ENCODE measurements around the gene IMMP2L. TPM values are rescaled to one million over a fixed set of nuclear protein-coding genes. Genes with fewer than 3 reads are reported as not detected.
"Not testable (repeated sequence)": the region's sequence is repeated elsewhere in the genome, so short reads cannot be mapped to it uniquely, and the experiment has no call there.

The IMMP2L gene
- total RNA-seq, 1 donor from 2014 or later = 11.1 TPM

DNA sequence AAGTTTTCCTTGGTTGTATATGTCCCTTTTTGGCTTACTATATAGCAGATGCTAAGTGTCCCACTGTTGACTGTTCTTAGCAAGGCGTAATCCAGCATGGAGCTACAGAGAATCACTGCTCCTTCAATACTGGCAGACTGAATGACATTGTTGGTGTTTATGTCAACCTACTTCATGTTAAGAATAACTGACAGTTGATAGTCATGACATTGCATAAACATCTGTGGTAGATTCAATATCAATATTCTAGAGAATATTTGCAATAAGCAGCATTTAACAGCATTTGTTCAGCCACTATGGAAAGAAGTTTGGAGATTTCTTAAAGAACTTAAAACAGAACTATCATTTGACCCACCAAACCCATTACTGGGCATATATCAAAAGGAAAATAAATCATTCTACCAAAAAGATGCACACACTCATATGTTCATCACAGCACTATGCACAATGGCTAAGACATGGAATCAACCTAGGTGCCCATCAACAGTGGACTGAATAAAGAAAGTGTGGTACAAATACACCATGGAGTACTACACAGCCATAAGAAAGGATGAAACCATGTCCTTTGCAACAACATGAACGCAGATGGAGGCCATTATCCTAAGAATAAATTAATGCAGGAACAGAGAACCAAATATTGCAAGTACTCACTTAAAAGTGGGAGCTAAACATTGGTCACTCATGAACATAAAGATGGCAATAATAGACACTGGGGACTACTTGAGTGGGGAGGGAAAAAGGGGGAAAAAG, 88.7 kb downstream of the IMMP2L start:
- no peak for DNase-seq (ENCODE audit: extremely low read depth, low read depth, low spot score)

DNA sequence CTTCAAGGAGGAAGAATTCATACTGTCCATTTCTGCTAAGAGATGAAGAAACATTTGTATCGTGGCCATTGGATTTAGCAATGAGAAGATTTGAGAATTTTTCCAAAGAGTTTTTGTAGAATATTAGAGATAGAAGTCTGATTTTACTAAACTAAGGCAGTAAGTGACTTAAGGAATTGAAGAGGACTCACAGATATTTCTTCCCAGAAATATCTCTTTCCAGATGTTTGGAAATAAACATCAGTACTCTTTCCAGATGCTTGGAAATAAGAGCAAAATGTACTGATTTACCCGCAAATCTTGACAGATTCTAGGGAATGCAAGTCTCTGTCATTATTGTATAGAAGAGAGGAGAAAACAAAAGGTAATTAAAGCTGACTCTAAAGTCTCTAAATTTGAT, 91.3 kb downstream of the IMMP2L start:
- DNase-seq (ENCODE audit: extremely low read depth, low read depth, low spot score) = no peak

DNA sequence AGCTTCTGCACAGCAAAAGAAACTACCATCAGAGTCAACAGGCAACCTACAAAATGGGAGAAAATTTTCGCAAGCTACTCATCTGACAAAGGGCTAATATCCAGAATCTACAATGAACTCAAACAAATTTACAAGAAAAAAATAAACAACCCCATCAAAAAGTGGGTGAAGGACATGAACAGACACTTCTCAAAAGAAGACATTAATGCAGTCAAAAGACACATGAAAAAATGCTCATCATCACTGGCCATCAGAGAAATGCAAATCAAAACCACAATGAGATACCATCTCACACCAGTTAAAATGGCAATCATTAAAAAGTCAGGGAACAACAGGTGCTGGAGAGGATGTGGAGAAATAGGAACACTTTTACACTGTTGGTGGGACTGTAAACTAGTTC, 92.4 kb downstream of the IMMP2L start:
- DNase-seq (ENCODE audit: extremely low read depth, low read depth, low spot score) = not testable (repeated sequence)

DNA sequence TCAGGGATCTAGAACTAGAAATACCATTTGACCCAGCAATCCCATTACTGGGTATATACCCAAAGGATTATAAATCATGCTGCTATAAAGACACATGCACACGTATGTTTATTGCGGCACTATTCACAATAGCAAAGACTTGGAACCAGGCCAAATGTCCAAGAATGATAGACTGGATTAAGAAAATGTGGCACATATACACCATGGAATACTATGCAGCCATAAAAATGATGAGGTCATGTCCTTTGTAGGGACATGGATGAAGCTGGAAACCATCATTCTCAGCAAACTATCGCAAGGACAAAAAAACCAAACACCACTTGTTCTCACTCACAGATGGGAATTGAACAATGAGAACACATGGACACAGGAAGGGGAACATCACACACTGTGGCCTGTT, 96.5 kb downstream of the IMMP2L start:
- DNase-seq (ENCODE audit: extremely low read depth, low read depth, low spot score) = not testable (repeated sequence)

DNA sequence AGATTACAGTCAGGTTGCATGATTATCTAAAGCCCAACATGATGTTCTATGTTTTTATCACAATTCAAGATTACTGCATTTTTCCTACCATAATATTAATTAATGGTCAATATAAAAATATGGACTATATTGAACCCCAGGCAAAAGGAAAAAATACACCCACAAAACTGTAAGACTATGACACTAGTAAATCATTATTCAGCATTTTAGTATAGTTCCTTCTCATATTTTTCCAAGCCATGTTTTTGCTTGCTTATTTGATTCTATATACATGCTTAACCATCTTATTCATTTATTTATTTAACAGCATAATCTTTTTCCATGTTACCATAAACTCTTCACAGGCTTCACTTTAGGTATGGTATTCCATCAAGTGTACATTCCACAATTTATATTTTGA, 101.6 kb downstream of the IMMP2L start:
- DNase-seq (ENCODE audit: extremely low read depth, low read depth, low spot score) = no peak

DNA sequence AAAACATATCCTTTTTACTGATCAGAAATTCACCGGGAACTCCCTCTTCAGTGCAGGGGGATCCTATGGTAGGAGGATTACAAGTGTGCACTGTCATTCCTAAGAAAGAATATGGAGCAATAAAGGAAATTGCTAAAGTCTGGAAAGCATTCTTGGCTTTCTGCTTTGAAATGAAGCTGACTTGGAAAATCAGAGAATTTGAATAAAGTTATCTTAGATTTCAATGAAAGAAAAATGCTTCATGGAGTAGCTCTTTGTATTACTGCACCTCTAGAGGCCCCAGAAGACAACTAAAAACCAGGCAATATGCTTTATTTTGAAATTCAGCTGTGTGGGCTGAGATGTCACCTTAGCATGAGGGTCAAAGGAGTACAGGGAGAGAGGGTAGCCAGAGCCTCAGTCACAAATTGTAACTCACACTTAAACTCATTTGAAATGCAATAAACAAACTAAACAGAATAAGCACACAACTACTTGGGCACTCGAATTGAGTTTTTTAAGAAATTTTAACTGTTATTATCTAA, 102.5 kb downstream of the IMMP2L start:
- DNase-seq (ENCODE audit: extremely low read depth, low read depth, low spot score) = no peak

DNA sequence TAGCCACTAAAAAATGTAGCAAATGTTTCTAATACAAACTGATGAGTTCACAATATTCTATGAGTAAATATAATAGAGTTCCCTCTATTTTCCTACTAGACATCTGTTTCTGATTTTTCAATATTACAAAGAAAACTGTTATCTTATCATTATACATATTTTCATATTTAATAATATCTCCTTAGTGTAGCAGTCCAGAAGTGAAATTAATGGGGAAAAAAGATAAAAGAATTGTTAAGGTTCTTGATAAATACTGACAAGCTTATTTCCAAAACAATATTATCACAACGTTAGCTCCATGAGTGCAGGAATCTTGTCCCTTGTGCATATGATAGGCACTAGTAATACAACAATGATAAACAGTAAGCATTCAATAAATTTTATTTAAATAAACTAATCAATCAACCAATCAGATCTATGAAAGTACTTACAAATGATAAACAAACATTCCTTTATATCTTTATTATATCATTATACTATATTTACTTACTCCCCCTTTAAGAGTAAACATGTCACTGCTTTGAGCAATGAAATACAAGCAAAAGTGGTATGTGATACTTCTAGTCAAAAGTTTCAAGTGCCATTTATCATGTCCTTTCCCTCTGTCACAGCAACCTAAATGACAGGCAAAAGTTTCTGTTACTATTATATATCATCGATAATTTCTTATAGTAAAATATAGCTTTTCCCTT, 103.1 kb downstream of the IMMP2L start:
- no peak for DNase-seq (ENCODE audit: extremely low read depth, low read depth, low spot score)

DNA sequence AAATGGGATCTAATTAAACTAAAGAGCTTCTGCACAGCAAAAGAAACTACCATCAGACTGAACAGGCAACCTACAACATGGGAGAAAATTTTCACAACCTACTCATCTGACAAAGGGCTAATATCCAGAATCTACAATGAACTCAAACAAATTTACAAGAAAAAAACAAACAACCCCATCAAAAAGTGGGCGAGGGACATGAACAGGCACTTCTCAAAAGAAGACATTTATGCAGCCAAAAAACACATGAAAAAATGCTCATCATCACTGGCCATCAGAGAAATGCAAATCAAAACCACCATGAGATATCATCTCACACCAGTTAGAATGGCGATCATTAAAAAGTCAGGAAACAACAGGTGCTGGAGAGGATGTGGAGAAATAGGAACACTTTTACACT, 111.6 kb downstream of the IMMP2L start:
- not testable (repeated sequence) for DNase-seq (ENCODE audit: extremely low read depth, low read depth, low spot score)

DNA sequence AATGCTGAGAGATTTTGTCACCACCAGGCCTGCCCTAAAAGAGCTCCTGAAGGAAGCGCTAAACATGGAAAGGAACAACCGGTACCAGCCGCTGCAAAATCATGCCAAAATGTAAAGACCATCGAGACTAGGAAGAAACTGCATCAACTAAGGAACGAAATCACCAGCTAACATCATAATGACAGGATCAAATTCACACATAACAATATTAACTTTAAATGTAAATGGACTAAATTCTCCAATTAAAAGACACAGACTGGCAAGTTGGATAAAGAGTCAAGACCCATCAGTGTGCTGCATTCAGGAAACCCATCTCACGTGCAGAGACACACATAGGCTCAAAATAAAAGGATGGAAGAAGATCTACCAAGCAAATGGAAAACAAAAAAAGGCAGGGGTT, 114.8 kb downstream of the IMMP2L start:
- not testable (repeated sequence) for DNase-seq (ENCODE audit: extremely low read depth, low read depth, low spot score)

DNA sequence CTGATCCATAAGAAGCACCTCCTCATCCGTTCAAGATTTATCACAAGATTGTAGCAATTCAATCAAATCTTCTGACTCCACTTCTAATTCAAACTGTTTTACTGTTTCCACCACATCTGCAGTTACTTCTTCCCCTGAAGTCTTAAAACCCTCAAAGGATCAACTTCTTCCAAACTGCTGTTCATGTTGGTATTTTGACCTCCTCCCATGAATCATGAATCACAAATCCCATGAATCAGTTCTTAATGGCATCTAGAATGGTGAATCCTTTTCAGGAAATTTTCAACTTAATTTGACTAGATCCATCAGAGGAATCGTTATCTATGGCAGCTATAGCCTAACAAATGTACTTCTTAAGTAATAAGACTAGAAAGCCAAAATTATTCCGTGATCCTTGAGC, 122.3 kb downstream of the IMMP2L start:
- DNase-seq (ENCODE audit: extremely low read depth, low read depth, low spot score) = no peak

DNA sequence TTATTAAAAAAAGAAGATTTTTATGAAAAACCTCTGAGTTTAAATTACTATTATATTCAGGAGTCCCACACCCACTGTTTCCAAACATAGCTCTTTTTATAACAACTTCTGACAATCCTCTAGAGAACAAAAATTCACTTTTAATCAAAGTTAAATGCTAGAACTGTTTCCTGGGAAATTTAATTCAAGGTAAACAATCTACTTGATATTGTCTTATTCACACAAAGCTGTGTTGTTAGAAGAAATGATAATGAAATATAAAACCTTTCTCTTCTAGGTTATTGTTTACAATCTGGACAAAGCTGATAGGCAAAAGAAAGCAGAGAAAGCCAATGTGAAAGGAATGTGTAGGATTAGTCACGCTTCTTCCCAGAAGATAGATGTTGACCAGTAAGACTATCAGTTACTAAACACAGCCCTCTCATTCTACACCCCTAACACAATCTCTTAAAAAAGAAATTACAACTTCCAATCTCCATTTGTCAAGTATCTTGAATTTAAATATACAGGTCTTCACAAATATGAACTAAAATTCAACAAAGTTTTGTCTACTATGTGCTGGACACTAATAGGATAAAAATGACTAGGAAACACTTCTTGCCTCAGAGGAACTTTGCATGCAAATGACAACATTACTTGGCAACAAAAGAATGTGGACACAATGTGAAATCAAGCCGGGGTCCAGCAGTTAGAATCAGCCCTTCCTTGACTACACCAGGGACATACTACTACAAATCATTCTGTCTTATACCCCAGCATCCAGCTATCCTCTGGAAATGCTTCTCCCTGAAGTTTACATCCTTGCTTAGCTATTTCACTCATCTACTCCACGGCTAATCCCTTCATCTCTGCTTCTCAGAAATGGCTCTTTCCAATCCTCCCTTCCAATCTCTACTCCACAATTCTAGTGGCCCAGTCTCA, 123.7 kb downstream of the IMMP2L start:
- peak; percentile 22 for DNase-seq (ENCODE audit: extremely low read depth, low read depth, low spot score)

DNA sequence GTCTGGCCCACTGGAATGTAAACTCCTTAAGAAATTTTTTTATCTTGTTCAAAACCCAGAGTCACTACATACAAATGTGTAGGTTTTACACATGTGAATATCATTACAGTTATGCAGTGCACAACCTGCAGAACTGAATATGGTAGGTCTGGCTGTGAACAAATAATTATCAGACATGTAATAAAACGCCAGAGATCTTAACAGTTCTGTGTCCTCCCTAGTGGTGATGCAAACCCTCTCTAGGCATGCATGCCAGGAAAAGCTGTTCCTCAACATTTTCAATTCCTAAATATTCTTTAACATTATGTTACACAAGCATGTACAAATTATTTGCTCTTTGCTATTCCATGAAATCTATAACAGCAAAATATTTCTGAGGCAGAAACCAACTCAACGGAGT, 124.6 kb downstream of the IMMP2L start:
- no peak for DNase-seq (ENCODE audit: extremely low read depth, low read depth, low spot score)

DNA sequence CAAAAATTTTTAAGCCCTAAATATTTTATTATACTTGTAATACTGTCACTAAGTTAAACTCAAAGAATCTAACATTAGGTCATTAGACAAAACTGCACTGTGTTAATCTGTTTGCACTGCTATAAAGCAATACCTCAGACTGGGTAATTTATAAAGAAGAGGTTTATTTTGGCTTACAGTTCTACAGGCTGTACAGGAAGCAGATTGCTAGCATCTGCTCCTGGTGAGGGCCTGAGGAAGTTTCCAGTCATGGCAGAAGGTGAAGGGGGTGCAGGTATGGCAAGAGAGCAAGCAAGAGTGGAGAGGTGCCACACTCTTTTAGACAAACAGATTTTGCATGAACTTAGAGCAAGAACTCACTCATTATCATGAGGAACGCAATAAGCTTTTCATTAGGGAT, 125.7 kb downstream of the IMMP2L start:
- no peak for DNase-seq (ENCODE audit: extremely low read depth, low read depth, low spot score)

DNA sequence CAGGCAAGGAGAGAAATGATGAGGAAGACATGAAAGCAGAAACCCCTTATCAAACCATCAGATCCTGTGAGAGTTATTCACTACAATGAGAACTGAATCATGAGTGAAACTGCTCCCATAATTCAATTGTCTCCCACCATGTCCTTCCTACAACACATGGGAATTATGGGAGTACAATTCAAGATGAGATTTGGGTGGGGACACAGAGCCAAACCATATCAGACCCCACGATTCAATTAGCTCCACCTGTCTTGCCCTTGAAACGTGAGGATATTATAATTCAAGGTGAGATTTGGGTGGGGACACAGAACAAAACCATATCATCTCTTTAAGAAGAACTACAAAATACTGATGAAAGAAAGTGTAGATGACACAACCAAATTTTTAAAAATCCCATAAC, 128.9 kb downstream of the IMMP2L start:
- DNase-seq (ENCODE audit: extremely low read depth, low read depth, low spot score) = no peak

DNA sequence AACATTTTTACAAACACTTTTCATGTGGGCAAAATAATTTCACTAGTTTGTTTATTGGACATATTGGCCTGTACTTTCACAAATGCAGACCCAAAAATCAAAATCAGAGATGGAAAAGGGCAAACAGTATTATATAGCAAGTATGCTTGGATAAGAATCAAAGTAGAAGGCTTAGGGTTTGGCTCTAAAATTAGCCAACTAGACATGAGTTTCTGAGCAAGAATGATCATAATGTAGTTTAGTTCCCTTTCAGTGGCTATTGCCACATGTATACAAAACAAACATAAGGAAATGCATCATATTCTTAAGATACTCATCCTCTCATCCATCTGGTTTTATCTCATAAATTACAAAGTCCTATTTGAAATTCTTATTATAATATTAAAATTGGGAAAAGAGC, 132.5 kb downstream of the IMMP2L start:
- no peak for DNase-seq (ENCODE audit: extremely low read depth, low read depth, low spot score)

DNA sequence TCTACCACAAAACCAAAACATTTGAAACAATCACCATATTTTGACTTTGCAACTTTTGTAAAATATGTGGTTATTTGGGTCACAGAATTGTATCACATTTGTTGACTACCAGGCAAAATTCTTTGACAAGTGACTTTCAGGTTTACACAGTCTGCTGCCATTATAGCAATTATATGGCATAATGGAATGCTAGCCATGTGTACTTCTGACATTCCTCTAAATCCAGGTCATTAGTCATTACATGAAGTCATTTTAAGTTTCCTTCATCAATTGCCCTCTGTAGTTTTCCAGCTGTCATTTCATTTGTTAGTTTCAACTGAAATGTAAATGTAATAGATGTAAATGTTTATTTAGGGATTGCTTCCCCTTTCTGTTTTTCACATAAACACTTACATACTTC, 137.5 kb downstream of the IMMP2L start:
- DNase-seq (ENCODE audit: extremely low read depth, low read depth, low spot score) = no peak

DNA sequence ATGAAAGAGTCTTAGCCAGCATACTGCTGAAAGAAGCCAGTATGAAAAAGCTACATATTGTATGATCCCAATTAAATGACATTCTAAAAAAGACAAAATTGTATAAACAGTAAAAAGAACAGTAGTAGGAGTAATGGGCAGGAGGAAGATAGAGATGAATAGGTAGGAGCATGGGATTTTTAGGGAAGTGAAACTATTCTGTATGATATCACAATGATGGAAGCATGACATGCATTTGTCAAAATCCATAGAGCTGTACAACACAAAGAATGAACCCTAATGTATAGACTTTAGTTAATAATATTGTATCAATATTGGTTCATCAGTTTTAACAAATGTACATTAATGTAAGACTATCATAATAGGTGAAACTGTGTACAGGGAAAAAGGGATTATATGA, 147.9 kb downstream of the IMMP2L start:
- no peak for DNase-seq (ENCODE audit: extremely low read depth, low read depth, low spot score)

DNA sequence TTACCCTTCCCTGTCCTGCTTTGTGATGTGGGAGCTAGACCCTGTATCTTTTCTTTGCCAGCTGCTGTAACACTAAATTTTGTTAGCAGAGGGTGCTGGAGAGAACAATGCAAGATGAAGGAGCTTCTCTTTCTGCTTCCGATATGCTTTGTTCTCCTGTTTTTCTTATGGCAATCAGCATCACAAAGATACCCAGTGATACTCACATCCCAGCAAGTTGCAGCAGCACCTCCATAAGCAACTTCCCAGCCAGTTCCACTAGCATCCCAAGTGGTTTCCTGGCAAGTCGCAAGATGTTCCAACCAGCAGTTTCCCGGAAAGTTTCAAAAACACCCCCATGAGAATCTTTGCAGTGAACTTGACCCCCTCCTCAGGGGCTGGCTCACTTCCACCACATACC, 148.6 kb downstream of the IMMP2L start:
- DNase-seq (ENCODE audit: extremely low read depth, low read depth, low spot score) = no peak

DNA sequence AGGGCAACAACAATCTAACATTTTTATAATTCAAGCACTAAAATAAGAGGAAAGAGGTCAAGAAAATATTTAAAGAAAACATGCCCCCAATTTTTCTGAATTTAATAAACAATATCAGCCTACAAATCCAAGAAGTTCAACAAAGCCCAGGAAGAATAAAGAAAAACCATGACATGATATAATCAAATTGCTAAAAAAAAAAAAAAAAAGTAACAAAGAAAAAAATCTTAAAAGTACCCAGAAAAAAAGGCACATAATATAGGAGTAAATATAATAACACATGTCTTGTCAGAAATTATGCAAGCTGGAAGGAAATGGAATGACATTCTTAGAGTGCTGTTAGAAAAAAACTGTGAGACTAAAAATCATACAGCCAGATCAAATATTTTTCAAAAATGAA, 151.4 kb downstream of the IMMP2L start:
- no peak for DNase-seq (ENCODE audit: extremely low read depth, low read depth, low spot score)

DNA sequence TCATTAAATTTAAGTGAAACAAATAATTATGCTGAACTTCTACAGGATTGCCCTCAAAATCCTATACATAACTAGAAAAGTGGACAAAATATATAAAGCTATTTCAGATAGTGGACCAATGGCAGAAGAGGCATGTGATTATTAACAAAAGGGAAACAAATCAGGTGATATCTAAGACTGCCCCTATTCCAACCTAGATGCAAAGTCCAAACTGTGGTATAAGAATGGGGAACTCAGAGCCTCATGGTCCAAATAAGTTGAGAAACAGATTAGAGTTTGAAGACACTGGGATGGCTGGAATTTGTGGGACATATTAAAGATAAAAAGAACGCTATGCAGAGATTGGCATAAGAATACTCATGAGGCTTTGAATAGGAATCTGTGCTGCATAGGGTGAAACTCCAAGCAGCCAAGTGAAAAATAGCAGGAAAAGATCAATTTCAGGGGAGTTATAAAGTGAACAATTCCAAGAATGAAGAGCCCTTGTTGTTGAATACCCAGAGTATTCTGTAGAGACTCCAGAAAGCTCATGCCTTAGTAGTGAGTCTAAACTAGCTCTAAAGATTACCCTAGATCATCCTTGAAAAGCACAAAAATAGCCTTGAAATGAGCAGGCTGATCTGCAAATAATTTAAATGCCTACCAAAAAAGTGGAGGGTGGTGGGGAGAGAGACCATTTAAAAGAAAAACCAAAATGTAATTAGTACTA, 152.4 kb downstream of the IMMP2L start:
- no peak for DNase-seq (ENCODE audit: extremely low read depth, low read depth, low spot score)

DNA sequence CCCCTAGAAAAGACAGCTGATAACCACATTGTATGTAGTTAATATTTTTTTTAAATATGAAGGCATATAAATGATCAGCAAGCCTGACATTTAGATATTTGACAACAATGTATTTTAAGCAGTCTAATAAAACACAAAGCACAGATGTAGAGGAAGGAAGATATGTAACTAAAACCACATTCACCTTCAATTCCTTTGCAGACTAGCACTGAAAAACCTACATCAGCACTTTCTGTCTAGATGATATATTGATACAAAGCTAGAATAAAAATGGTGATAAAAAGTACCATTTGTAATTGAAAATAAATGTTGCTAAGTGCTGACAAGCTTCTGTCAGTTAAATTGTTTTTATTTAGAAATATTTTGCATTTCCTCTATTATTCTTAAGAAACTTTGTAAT, 153.6 kb downstream of the IMMP2L start:
- DNase-seq (ENCODE audit: extremely low read depth, low read depth, low spot score) = no peak
